Lower leg skin (tissue), 4 donors: ENCODE measurements around the gene ORC4. TPM values are rescaled to one million over a fixed set of nuclear protein-coding genes. Genes with fewer than 3 reads are reported as not detected.

ENCODE experiments used
- DNase-seq, 2 donors: peaks; one replicate each; pipeline ENCODE4 v3.0.0-alpha.2; 2019; ENCODE audit warnings: low spot score in 2 of 2
- H3K4me3 ChIP-seq: fragments of 200-600 bp; sonication (generic); 2 replicates; pipeline ENCODE4 v1.5.1; 2017; ENCODE audit warnings: mild to moderate bottlenecking, low read depth; ENCODE audit not compliant: poor library complexity, severe bottlenecking
- POLR2A ChIP-seq, 2 donors: fragments of 450-650 bp; IDR thresholded peaks; one replicate each; pipeline ENCODE4 v1.6.1; 2016 to 2017; ENCODE audit warnings: antibody characterized with exemption in 2 of 2, mild to moderate bottlenecking in 1 of 2, moderate library complexity in 1 of 2
- WGBS, 2 donors: methylation state at CpG; one replicate each; pipeline ENCODE4 v1.1.5; 2018; 5-methylcytosine and 5-hydroxymethylcytosine counted together
- intact Hi-C: fragments of 100-400 bp; cut with DNase I; formaldehyde crosslinking; loops from one replicate; pipeline ENCODE4 v1.15.0; 2023; ENCODE audit warnings: low total_unique reads
- total RNA-seq, 4 donors: library from RNA; depleted of rRNA; stranded (reverse); fragments of >200 nt; gene quantifications; one replicate each; pipeline ENCODE4 v1.1.0, GENCODE V29; 2016
- TF ChIP-seq, protein P1 (sequence below), 3 donors: fragments of 450-650 bp; IDR thresholded peaks; one replicate each; pipeline ENCODE4 v1.5.1; 2016; ENCODE audit warnings: antibody characterized with exemption in 3 of 3, mild to moderate bottlenecking in 3 of 3, moderate library complexity in 2 of 3

ORC4 gene
- total RNA-seq, 4 donors from 2014 or later, result 21.6 to 59.4 (median 38.8) TPM

DNA sequence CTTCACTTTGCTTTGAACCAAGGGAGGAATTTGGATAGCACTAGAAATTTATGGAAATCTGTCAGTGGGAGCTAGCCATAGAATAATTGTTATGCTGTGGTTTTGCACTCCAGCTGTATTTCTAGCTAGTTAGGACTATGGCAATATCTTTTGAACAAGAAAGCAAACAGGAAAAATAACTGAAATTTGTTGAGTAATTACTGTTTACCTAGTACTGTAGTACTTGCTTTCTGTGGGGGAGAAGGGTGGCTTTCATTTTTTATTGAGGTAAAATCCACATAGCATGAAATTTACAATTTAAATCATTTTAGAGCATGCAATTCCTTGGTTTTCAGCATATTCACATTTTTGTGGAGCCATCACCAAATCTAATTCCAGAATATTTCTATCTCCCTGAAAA lies 28.7 kb upstream of the ORC4 start:
- TF ChIP-seq, protein P1, sequence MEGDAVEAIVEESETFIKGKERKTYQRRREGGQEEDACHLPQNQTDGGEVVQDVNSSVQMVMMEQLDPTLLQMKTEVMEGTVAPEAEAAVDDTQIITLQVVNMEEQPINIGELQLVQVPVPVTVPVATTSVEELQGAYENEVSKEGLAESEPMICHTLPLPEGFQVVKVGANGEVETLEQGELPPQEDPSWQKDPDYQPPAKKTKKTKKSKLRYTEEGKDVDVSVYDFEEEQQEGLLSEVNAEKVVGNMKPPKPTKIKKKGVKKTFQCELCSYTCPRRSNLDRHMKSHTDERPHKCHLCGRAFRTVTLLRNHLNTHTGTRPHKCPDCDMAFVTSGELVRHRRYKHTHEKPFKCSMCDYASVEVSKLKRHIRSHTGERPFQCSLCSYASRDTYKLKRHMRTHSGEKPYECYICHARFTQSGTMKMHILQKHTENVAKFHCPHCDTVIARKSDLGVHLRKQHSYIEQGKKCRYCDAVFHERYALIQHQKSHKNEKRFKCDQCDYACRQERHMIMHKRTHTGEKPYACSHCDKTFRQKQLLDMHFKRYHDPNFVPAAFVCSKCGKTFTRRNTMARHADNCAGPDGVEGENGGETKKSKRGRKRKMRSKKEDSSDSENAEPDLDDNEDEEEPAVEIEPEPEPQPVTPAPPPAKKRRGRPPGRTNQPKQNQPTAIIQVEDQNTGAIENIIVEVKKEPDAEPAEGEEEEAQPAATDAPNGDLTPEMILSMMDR (IDR thresholded peaks at IDR 0.05), result no peak
- TF ChIP-seq POLR2A (IDR thresholded peaks at IDR 0.05), result no peak
- intact Hi-C loops, result no loop called here

GRCh38 chr2:148048475-148049221 lies 28.1 kb upstream of the ORC4 start:
- no peak for DNase-seq
- WGBS, 2 donors, result 87% methylated on average over 1 of the region's 1 CpG
- no peak overlapping the region for H3K4me3 ChIP-seq
- intact Hi-C loops, result no loop called here
- TF ChIP-seq, protein P1 (IDR thresholded peaks at IDR 0.05), result no peak
- no peak for TF ChIP-seq POLR2A (IDR thresholded peaks at IDR 0.05)

More for the DNA sequence above, 28.7 kb upstream of the ORC4 start:
- H3K4me3 ChIP-seq, result no peak overlapping the region
- no peak for DNase-seq

DNA sequence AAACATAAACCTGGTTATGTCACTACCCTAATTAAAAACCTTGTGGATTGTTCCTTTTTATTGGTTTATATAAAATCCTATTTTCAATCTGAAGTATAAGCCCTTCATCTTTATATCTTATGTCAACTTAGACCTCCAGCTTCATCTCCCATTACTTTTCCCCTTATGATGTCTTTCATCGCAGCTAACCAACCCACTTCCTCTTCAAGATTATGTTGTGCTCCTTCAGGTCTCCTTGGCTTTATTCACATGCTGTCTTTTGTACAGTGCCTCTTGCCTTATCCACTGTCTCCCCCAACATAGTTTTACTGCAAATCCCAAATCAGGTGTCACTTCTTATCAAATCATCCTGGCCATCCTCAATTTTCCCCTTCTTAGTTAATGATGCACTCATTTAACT lies 26.3 kb upstream of the ORC4 start:
- intact Hi-C loops, result no loop called here
- DNase-seq, result no peak
- 82 to 92% methylated on average over 1 of the region's 1 CpG for WGBS, 2 donors
- H3K4me3 ChIP-seq, result no peak overlapping the region
- TF ChIP-seq, protein P1 (IDR thresholded peaks at IDR 0.05), result no peak
- TF ChIP-seq POLR2A (IDR thresholded peaks at IDR 0.05), result no peak

DNA sequence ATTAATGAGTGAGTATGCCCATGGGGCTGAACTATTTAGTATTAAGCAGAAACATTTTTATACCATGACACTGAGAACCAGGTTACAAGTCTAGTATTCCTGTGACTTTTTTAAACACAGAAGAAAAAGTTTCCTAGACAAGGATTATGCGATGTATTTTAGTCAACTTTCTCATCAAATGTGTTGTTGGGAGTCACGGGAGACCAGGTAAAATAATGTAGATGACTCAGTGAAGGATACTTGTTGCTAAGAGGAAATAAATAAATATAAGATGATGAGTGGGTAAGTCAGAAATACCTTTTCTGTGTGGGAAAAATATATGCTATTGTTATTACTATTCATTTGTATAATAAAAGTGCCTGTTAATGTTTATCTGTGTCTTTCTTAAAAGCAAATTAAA lies 23.8 kb upstream of the ORC4 start:
- TF ChIP-seq POLR2A (IDR thresholded peaks at IDR 0.05), result no peak
- TF ChIP-seq, protein P1 (IDR thresholded peaks at IDR 0.05), result no peak

GRCh38 chr2:148042219-148042618 lies 21.7 kb upstream of the ORC4 start:
- H3K4me3 ChIP-seq, result no peak overlapping the region
- intact Hi-C loops, result no loop called here
- WGBS, 2 donors, result 89 to 94% methylated on average over 2 of the region's 2 CpGs
- no peak for DNase-seq
- TF ChIP-seq, protein P1 (IDR thresholded peaks at IDR 0.05), result no peak
- no peak for TF ChIP-seq POLR2A (IDR thresholded peaks at IDR 0.05)

More for the DNA sequence above, 23.8 kb upstream of the ORC4 start:
- DNase-seq, result no peak
- WGBS, 2 donors, result 65 to 66% methylated on average over 2 of the region's 2 CpGs
- H3K4me3 ChIP-seq, result no peak overlapping the region
- intact Hi-C loops, result no loop called here

DNA sequence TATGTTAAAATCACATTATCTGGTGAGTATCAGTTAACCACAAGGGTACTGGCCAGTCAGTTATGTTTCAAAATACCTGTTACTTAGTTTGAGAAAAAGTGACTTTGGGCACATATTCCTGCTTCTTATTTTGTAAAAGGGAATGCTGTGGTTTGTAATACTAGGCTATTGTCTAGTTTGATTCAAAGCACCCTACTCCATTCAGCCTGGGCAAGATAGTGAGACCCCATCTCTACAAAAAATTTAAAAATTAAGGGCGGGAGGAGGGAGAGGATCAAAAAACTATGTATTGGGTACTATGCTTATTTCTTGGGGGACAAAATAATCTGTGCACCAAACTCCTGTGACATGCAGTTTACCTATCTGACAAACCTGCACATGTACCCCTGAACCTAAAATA lies 19.2 kb upstream of the ORC4 start:
- TF ChIP-seq, protein P1 (IDR thresholded peaks at IDR 0.05), result no peak
- no peak for TF ChIP-seq POLR2A (IDR thresholded peaks at IDR 0.05)
- H3K4me3 ChIP-seq, result no peak overlapping the region
- intact Hi-C loops, result no loop called here
- WGBS, 2 donors, result 95 to 97% methylated on average over 1 of the region's 1 CpG
- no peak for DNase-seq
